ENCODE results near the gene C16orf54.

GRCh38 chr16:29743475-29743826 lies 2.3 kb downstream of the C16orf54 start:
- TF ChIP-seq CTCF (IDR thresholded peaks at IDR 0.05) (no peak), POLR2A (IDR thresholded peaks at IDR 0.05) (no peak), POLR2AphosphoS5 (IDR thresholded peaks at IDR 0.05) (no peak)
